Esophagus muscularis mucosa (tissue), 4 donors: ENCODE results near the gene OTOG. TPM values are rescaled to one million over a fixed set of nuclear protein-coding genes. Genes with fewer than 3 reads are reported as not detected.
A peak's percentile ranks its signal among the peaks of the same experiment; 100 is the strongest.

Experiments used
- DNase-seq: peaks from one replicate; pipeline ENCODE4 v3.0.0-alpha.2; 2017; ENCODE audit errors: extremely low spot score
- H3K27ac ChIP-seq, 4 donors: fragments of 200-600 bp; sonication (generic); replicated peaks in 1 of 4; 1 replicate in 3 of 4; 2 replicates in 1 of 4; pipeline ENCODE4 v1.5.1; 2016 to 2019; ENCODE audit warnings: mild to moderate bottlenecking in 1 of 4
- H3K27me3 ChIP-seq, 4 donors: fragments of 200-600 bp; sonication (generic); one replicate each; pipeline versions ENCODE4 v1.5.1 to v1.6.0; 2016 to 2019
- H3K36me3 ChIP-seq, 4 donors: fragments of 200-600 bp; sonication (generic); one replicate each; pipeline ENCODE4 v1.5.1; 2016 to 2019
- H3K4me1 ChIP-seq, 4 donors: fragments of 200-600 bp; sonication (generic); one replicate each; pipeline ENCODE4 v1.5.1; 2016 to 2019
- H3K4me3 ChIP-seq, 4 donors: fragments of 200-600 bp; sonication (generic); 1 replicate in 2 of 4; 2 replicates in 2 of 4; pipeline ENCODE4 v1.5.1; 2016 to 2019; ENCODE audit warnings: mild to moderate bottlenecking in 4 of 4, moderate library complexity in 1 of 4
- H3K9me3 ChIP-seq, 4 donors: fragments of 200-600 bp; sonication (generic); 1 replicate in 3 of 4; 2 replicates in 1 of 4; pipeline ENCODE4 v1.5.1; 2016 to 2019
- CTCF ChIP-seq, 3 experiments: fragments of 200-600 bp in 2 of 3; fragments of 450-650 bp in 1 of 3; sonication (generic) in 2 of 3; IDR thresholded peaks; one replicate each; pipeline ENCODE4 v1.5.1; 2017 to 2019; ENCODE audit warnings: antibody characterized with exemption in 3 of 3, mild to moderate bottlenecking in 2 of 3, moderate library complexity in 1 of 3
- EP300 ChIP-seq: sonication (generic); formaldehyde crosslinking; IDR thresholded peaks from one replicate; pipeline ENCODE4 v1.6.1; 2017; ENCODE audit warnings: antibody characterized with exemption
- POLR2A ChIP-seq: fragments of 450-650 bp; IDR thresholded peaks from one replicate; pipeline ENCODE4 v1.6.1; 2017; ENCODE audit warnings: antibody characterized with exemption, moderate library complexity, mild to moderate bottlenecking, low read depth
- POLR2AphosphoS5 ChIP-seq, 2 donors: sonication (generic); formaldehyde crosslinking; IDR thresholded peaks; one replicate each; pipeline ENCODE4 v1.6.1; 2017; ENCODE audit warnings: antibody characterized with exemption in 2 of 2
- WGBS: methylation state at CpG from one replicate; pipeline ENCODE4 v1.1.5; 2018; 5-methylcytosine and 5-hydroxymethylcytosine counted together
- intact Hi-C: fragments of 100-400 bp; cut with DNase I; formaldehyde crosslinking; loops from one replicate; pipeline ENCODE4 v1.15.1; 2023
- total RNA-seq, 4 donors: library from RNA; depleted of rRNA; stranded (reverse); fragments of >200 nt; gene quantifications; one replicate each; pipeline versions ENCODE4 v1.1.0 to v1.2.1, GENCODE V29; 2016

Gene OTOG
- total RNA-seq, 4 donors from 2014 or later, result not detected

DNA sequence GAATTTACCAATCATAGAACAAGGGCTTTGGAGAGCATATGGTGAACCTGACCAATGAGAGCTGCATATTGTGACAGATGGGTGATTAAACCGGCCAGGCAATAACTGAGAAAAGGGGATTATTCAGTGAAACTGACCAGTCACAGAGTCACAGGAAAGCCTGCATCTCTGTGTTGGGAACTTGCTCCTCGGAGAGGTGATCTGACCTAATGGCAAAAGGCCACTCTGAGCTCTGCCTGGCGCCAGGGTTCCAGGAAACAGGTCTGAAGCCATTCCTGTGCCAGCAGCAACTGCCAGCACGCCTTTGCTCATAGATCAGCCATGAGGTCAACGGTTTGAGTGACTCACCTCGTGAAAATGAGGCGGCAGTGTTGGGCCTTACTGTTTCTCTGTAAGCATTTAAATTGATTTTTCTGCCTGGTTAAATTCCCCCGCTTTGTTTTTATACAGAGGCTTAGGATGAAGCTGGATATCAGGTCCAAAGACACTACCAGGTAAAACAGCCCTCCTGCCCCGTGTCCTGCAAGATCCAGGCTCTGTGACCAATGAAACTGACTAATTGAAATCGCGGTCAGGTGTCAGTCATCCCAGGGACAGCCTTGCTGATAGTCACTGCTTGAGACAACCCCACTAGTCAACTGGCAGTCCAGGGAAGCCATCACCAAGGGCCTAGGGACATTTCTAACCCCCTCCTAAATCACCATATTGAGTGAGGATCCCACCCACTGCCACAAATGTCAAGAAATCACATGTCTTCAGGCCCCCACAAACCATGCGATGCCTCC is 136.5 kb downstream of the OTOG start:
- Histone ChIP-seq H3K9me3 (no peaks in the 10 kb centered on the region), H3K27ac (no peak overlapping the region), H3K36me3 (no peaks in the 10 kb centered on the region), H3K4me1 (no peaks in the 10 kb centered on the region), H3K4me3 (no peak overlapping the region), H3K27me3 (peaks cover 0 to 28% (median 0%) of the 10 kb centered on the region in 4 donors)
- TF ChIP-seq POLR2AphosphoS5 (IDR thresholded peaks at IDR 0.05) (no peak), POLR2A (no peak)
- no peak for DNase-seq
- intact Hi-C loops, result no loop called here
- WGBS, result 72% methylated on average over 12 of the region's 12 CpGs

GRCh38 chr11:17684550-17684949 is 137.5 kb downstream of the OTOG start:
- Histone ChIP-seq H3K27me3 (peaks cover 0 to 30% (median 0%) of the 10 kb centered on the region in 4 donors), H3K27ac (no peak overlapping the region), H3K9me3 (no peaks in the 10 kb centered on the region), H3K4me1 (no peaks in the 10 kb centered on the region), H3K36me3 (no peaks in the 10 kb centered on the region), H3K4me3 (no peak overlapping the region)
- intact Hi-C loops, result no loop called here
- peak; percentile 86 for DNase-seq
- no peak for TF ChIP-seq POLR2A
- no peak for TF ChIP-seq CTCF (IDR thresholded peaks at IDR 0.05)
- no peak for TF ChIP-seq EP300
- TF ChIP-seq POLR2AphosphoS5 (IDR thresholded peaks at IDR 0.05), result no peak
- 84% methylated on average over 5 of the region's 5 CpGs for WGBS

- H3K27ac ChIP-seq, result no peak overlapping the region
- TF ChIP-seq POLR2A (no peak), EP300 (no peak), POLR2AphosphoS5 (IDR thresholded peaks at IDR 0.05) (no peak), CTCF (IDR thresholded peaks at IDR 0.05) (no peak)
- no peak overlapping the region for H3K4me3 ChIP-seq
- no peaks in the 10 kb centered on the region for H3K4me1 ChIP-seq
- DNase-seq, result peak; percentile 86
- H3K27me3 ChIP-seq, result peaks cover 0 to 18% (median 0%) of the 10 kb centered on the region in 4 donors
- H3K9me3 ChIP-seq, result no peaks in the 10 kb centered on the region
- 18% methylated on average over 7 of the region's 8 CpGs for WGBS
- H3K36me3 ChIP-seq, result no peaks in the 10 kb centered on the region
- intact Hi-C loops, result no loop called here
Measured at GRCh38 chr11:17686231-17686980, 139.3 kb downstream of the OTOG start.

- no peak for TF ChIP-seq POLR2AphosphoS5 (IDR thresholded peaks at IDR 0.05)
- TF ChIP-seq CTCF (IDR thresholded peaks at IDR 0.05), result no peak
- TF ChIP-seq POLR2A, result no peak
- TF ChIP-seq EP300, result no peak
- Histone ChIP-seq H3K9me3 (no peaks in the 10 kb centered on the region), H3K36me3 (no peaks in the 10 kb centered on the region), H3K4me3 (no peak overlapping the region), H3K27me3 (peaks cover 0 to 32% (median 0%) of the 10 kb centered on the region in 4 donors), H3K27ac (no peak overlapping the region), H3K4me1 (no peaks in the 10 kb centered on the region)
- intact Hi-C loops, result no loop called here
- 89% methylated on average over 17 of the region's 18 CpGs for WGBS
- peak; percentile 89 for DNase-seq
Measured at GRCh38 chr11:17687946-17688670, 141.0 kb downstream of the OTOG start.

- Histone ChIP-seq H3K36me3 (no peaks in the 10 kb centered on the region), H3K4me3 (no peak overlapping the region), H3K27me3 (peaks cover 0 to 53% (median 16%) of the 10 kb centered on the region in 4 donors), H3K27ac (no peak overlapping the region), H3K4me1 (peaks cover 0 to 7% (median 0%) of the 10 kb centered on the region in 4 donors), H3K9me3 (no peaks in the 10 kb centered on the region)
- TF ChIP-seq POLR2A (no peak), CTCF (IDR thresholded peaks at IDR 0.05) (no peak), POLR2AphosphoS5 (IDR thresholded peaks at IDR 0.05) (no peak), EP300 (no peak)
- 66% methylated on average over 2 of the region's 2 CpGs for WGBS
- intact Hi-C loops, result no loop called here
- DNase-seq, result no peak
Measured at GRCh38 chr11:17691550-17691949, 144.5 kb downstream of the OTOG start.
